Upper lobe of left lung (tissue), 6 donors: ENCODE measurements around the gene CDYL. TPM values are rescaled to one million over a fixed set of nuclear protein-coding genes. Genes with fewer than 3 reads are reported as not detected.

Source experiments
- ATAC-seq, 2 donors: fragments of 200-7000 bp; cut with Tn5 transposase; one replicate each; pipeline ENCODE4 v1.9.1; 2022; ENCODE audit warnings: mild to moderate bottlenecking in 2 of 2, moderate library complexity in 2 of 2; ENCODE audit not compliant: low FRiP score in 2 of 2
- DNase-seq, 2 donors: peaks; one replicate each; pipeline ENCODE4 v3.0.0-alpha.2; 2019 to 2020
- H3K27ac ChIP-seq, 4 donors: fragments of 200-600 bp; sonication (generic); one replicate each; pipeline ENCODE4 v1.5.1; 2016 to 2019
- H3K27me3 ChIP-seq, 4 donors: fragments of 200-600 bp; sonication (generic); one replicate each; pipeline ENCODE4 v1.5.1; 2017 to 2019
- H3K36me3 ChIP-seq, 4 donors: fragments of 200-600 bp; sonication (generic); one replicate each; pipeline ENCODE4 v1.5.1; 2016 to 2019
- H3K4me1 ChIP-seq, 4 donors: fragments of 200-600 bp; sonication (generic); one replicate each; pipeline ENCODE4 v1.5.1; 2018 to 2019
- H3K4me3 ChIP-seq, 4 donors: fragments of 200-600 bp; sonication (generic); one replicate each; pipeline ENCODE4 v1.5.1; 2017 to 2019; ENCODE audit warnings: mild to moderate bottlenecking in 2 of 4, moderate library complexity in 1 of 4
- H3K9me3 ChIP-seq, 4 donors: fragments of 200-600 bp; sonication (generic); one replicate each; pipeline ENCODE4 v1.5.1; 2018 to 2019
- EP300 ChIP-seq, 4 donors: sonication (generic); formaldehyde crosslinking; IDR thresholded peaks; one replicate each; pipeline ENCODE4 v1.5.1; 2017; ENCODE audit warnings: antibody characterized with exemption in 4 of 4, control low read depth in 2 of 4
- POLR2A ChIP-seq, 4 donors: fragments of 450-650 bp; IDR thresholded peaks; one replicate each; pipeline ENCODE4 v1.5.1; 2016 to 2017; ENCODE audit warnings: antibody characterized with exemption in 4 of 4, mild to moderate bottlenecking in 2 of 4
- POLR2AphosphoS5 ChIP-seq, 2 donors: sonication (generic); formaldehyde crosslinking; IDR thresholded peaks; one replicate each; pipeline ENCODE4 v1.5.1; 2017; ENCODE audit warnings: antibody characterized with exemption in 2 of 2
- WGBS, 2 donors: methylation state at CpG; one replicate each; pipeline ENCODE4 v1.1.5; 2017 to 2018; 5-methylcytosine and 5-hydroxymethylcytosine counted together
- total RNA-seq, 6 donors: library from RNA; depleted of rRNA in 4 of 6; stranded (reverse); fragments of >200 nt in 4 of 6; gene quantifications; one replicate each; pipeline versions ENCODE4 v1.1.0 to v1.2.1, GENCODE V29; 2016 to 2021
- TF ChIP-seq, protein P1 (sequence below), 6 experiments: fragments of 450-650 bp in 4 of 6; fragments of 200-600 bp in 2 of 6; sonication (generic) in 2 of 6; IDR thresholded peaks; one replicate each; pipeline ENCODE4 v1.5.1; 2016 to 2019; ENCODE audit warnings: antibody characterized with exemption in 6 of 6
- donor health status: DM: no; HTN: no; CAD: no; lungs with moderate emphysema.
- donor health status: DM: no; HTN: yes; CAD: no; lungs with severe emphysema.

The CDYL gene
- total RNA-seq, 6 donors from 2014 or later: 17.6 to 48.9 (median 32.9) TPM

DNA sequence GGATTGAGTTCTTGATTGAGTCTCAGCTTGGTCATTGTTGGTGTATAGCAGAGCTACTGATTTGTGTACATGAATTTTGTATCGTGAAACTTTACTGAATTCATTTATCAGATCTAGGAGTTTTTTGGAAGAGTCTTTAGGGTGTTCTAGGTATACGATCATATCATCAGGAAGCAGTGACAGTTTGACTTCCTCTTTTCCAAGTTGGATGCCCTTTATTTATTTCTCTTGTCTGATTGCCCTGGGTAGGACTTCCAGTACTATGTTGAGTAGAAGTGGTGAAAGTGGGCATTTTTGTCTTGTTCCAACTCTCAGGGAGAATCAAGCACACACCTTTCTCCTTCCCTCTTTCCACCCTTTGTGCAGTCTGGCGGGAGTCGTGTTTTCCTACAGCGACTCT, 201.3 kb downstream of the CDYL start:
- H3K4me3 ChIP-seq: no peak overlapping the region
- H3K4me1 ChIP-seq: peaks cover 0 to 2% (median 0%) of the 10 kb centered on the region in 4 donors
- H3K27me3 ChIP-seq: no peaks in the 10 kb centered on the region
- no peak for TF ChIP-seq POLR2AphosphoS5 (IDR thresholded peaks at IDR 0.05)
- no peaks in the 10 kb centered on the region for H3K36me3 ChIP-seq
- H3K27ac ChIP-seq: no peak overlapping the region
- 61 to 71% methylated on average over 5 of the region's 5 CpGs for WGBS, 2 donors
- DNase-seq (no peak), ATAC-seq (no peak)
- peaks cover 3 to 14% (median 11%) of the 10 kb centered on the region in 4 donors for H3K9me3 ChIP-seq

DNA sequence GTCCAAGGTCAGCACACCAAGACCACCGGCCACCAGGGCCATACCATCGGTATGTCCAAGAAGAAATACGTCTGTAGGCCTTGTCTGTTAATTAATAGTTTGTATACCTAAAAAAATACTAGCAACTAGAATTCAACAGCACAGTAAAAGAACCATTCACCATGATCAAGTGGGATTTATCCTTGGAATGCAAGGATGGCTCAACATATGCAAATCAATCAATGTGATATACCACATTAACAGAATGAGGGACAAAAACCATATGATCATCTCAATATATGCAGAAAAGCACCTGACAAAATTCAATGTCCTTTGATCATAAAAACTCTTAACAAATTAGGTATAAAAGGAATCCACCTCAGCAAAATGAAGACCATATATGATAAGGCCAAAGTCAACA, 203.2 kb downstream of the CDYL start:
- no peaks in the 10 kb centered on the region for H3K27me3 ChIP-seq
- H3K9me3 ChIP-seq: peaks cover 3 to 14% (median 11%) of the 10 kb centered on the region in 4 donors
- no peak for DNase-seq
- H3K4me1 ChIP-seq: peaks cover 0 to 2% (median 0%) of the 10 kb centered on the region in 4 donors
- TF ChIP-seq EP300 (IDR thresholded peaks at IDR 0.05): no peak
- TF ChIP-seq, protein P1, sequence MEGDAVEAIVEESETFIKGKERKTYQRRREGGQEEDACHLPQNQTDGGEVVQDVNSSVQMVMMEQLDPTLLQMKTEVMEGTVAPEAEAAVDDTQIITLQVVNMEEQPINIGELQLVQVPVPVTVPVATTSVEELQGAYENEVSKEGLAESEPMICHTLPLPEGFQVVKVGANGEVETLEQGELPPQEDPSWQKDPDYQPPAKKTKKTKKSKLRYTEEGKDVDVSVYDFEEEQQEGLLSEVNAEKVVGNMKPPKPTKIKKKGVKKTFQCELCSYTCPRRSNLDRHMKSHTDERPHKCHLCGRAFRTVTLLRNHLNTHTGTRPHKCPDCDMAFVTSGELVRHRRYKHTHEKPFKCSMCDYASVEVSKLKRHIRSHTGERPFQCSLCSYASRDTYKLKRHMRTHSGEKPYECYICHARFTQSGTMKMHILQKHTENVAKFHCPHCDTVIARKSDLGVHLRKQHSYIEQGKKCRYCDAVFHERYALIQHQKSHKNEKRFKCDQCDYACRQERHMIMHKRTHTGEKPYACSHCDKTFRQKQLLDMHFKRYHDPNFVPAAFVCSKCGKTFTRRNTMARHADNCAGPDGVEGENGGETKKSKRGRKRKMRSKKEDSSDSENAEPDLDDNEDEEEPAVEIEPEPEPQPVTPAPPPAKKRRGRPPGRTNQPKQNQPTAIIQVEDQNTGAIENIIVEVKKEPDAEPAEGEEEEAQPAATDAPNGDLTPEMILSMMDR (IDR thresholded peaks at IDR 0.05): no peak
- TF ChIP-seq POLR2A (IDR thresholded peaks at IDR 0.05): no peak
- ATAC-seq: no peak
- no peak overlapping the region for H3K4me3 ChIP-seq
- no peaks in the 10 kb centered on the region for H3K36me3 ChIP-seq
- WGBS, 2 donors: 65 to 67% methylated on average over 3 of the region's 3 CpGs
- H3K27ac ChIP-seq: no peak overlapping the region

- no peaks in the 10 kb centered on the region for H3K4me1 ChIP-seq
- no peaks in the 10 kb centered on the region for H3K27me3 ChIP-seq
- peaks cover 3 to 14% (median 11%) of the 10 kb centered on the region in 4 donors for H3K9me3 ChIP-seq
- DNase-seq: no peak
- ATAC-seq: no peak
- whole genome bisulfite sequencing, 2 donors: 71 to 75% methylated on average over 2 to 6 of the region's 6 CpGs
- TF ChIP-seq, protein P1 (IDR thresholded peaks at IDR 0.05): no peak
- no peak for TF ChIP-seq EP300 (IDR thresholded peaks at IDR 0.05)
- no peak for TF ChIP-seq POLR2A (IDR thresholded peaks at IDR 0.05)
- no peak for TF ChIP-seq POLR2AphosphoS5 (IDR thresholded peaks at IDR 0.05)
- H3K4me3 ChIP-seq: no peak overlapping the region
- no peaks in the 10 kb centered on the region for H3K36me3 ChIP-seq
- no peak overlapping the region for H3K27ac ChIP-seq
Observed at GRCh38 chr6:4981761-4982160, 205.6 kb downstream of the CDYL start.

DNA sequence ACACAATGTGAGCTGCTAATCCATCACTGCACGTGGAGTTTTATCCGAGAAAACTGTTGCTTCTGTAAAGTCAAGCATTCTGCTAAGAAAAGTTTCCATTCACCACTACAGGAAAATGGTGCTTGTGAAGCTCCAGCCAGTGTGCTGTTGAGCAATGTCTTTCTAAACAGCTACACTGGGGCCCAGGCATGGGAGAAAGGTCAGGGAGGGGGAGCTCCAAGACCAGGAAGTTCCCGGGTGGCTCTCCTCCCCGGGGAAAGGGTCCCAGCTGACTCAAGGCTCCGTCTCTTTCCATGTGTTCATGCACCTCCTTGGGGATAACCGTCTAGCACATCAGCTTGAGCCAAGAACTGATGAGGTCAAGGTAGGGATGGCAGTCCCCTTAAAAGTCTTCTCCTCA, 207.1 kb downstream of the CDYL start:
- Histone ChIP-seq H3K36me3 (no peaks in the 10 kb centered on the region), H3K9me3 (peaks cover 3 to 14% (median 11%) of the 10 kb centered on the region in 4 donors), H3K27me3 (no peaks in the 10 kb centered on the region), H3K4me1 (no peaks in the 10 kb centered on the region), H3K27ac (no peak overlapping the region), H3K4me3 (no peak overlapping the region)
- DNase-seq (no peak), ATAC-seq (no peak)
- TF ChIP-seq POLR2A (IDR thresholded peaks at IDR 0.05): no peak
- TF ChIP-seq POLR2AphosphoS5 (IDR thresholded peaks at IDR 0.05): no peak
- TF ChIP-seq EP300 (IDR thresholded peaks at IDR 0.05): no peak
- TF ChIP-seq, protein P1 (IDR thresholded peaks at IDR 0.05): no peak
- WGBS, 2 donors: 62 to 79% methylated on average over 3 to 6 of the region's 6 CpGs

DNA sequence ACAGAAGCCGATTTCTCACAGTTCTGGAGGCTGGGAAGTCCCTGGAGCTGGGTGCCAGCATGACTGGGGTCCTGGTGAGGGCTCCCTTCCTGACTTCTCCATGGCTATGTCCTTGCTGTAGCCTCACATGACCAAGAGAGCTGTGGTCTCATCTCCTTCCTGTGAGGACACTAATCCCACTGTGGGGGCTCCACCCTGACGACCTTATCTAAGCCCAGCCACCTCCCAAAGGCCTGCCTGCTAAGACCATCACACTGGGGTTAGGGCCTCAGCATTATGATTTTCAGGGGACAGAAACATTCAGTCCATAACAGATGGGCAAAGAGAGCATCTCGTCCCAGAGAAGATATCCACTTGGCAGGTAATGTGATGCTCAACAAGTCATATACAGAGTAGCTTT, 210.8 kb downstream of the CDYL start:
- 67 to 69% methylated on average over 3 of the region's 3 CpGs for WGBS, 2 donors
- Histone ChIP-seq H3K36me3 (no peaks in the 10 kb centered on the region), H3K27ac (no peak overlapping the region), H3K4me3 (no peak overlapping the region), H3K9me3 (no peaks in the 10 kb centered on the region), H3K4me1 (no peaks in the 10 kb centered on the region), H3K27me3 (no peaks in the 10 kb centered on the region)
- ATAC-seq (peak in 1 of 2 donors; percentile 16), DNase-seq (no peak)
- no peak for TF ChIP-seq POLR2A (IDR thresholded peaks at IDR 0.05)
- TF ChIP-seq, protein P1 (IDR thresholded peaks at IDR 0.05): no peak
